SK-N-SH (cell line): ENCODE results near the gene AVP. TPM values are rescaled to one million over a fixed set of nuclear protein-coding genes. Genes with fewer than 3 reads are reported as not detected.
A peak's percentile ranks its signal among the peaks of the same experiment; 100 is the strongest.

Experiments used
- CTCF ChIA-PET: fragments of 300-600, 350-600 bp; formaldehyde crosslinking; extraction: SDS; loops from one replicate; lab custom pipeline; 2021; lab: Yijun Ruan, JAX
- POLR2A ChIA-PET: fragments of 350-600 bp; sonication (Branson Sonifier 250); formaldehyde crosslinking; extraction: SDS; loops from one replicate; lab custom pipeline; 2020; ENCODE audit warnings: antibody characterized with exemption, inconsistent platforms; lab: Yijun Ruan, JAX
- DNase-seq: peaks from one replicate; pipeline ENCODE4 v3.0.0; 2012
- H2AFZ ChIP-seq: fragments of 200-600 bp; sonication (generic); 2 replicates; pipeline ENCODE4 v1.8.1; 2016; ENCODE audit warnings: antibody characterized with exemption, mild to moderate bottlenecking, low read depth
- H3F3A ChIP-seq: fragments of 200-600 bp; sonication (generic); replicated peaks from 2 replicates; pipeline ENCODE3; 2016; ENCODE audit warnings: antibody characterized with exemption, mild to moderate bottlenecking; ENCODE audit not compliant: insufficient read depth
- H3K27ac ChIP-seq, 2 experiments: fragments of 200-500 bp in 1 of 2; fragments of 200-600 bp in 1 of 2; sonication (Bioruptor generic) in 1 of 2; sonication (generic), shearing (Covaris generic) in 1 of 2; 2 replicates each; pipeline versions ENCODE4 v1.5.1 to v1.6.1; 2014 to 2016; ENCODE audit warnings: low read depth in 2 of 2, inconsistent platforms in 1 of 2, low read length in 1 of 2, mild to moderate bottlenecking in 1 of 2, mixed read lengths in 1 of 2
- H3K27me3 ChIP-seq: fragments of 200-600 bp; sonication (generic), shearing (Covaris generic); 2 replicates; pipeline ENCODE4 v1.6.1; 2016; ENCODE audit warnings: mixed run types; ENCODE audit not compliant: insufficient read depth
- H3K36me3 ChIP-seq, 2 experiments: fragments of 200-500 bp in 1 of 2; fragments of 200-600 bp in 1 of 2; sonication (Bioruptor generic) in 1 of 2; sonication (generic) in 1 of 2; replicated peaks in 1 of 2; 2 replicates each; pipeline versions ENCODE3 to v1.5.1; 2014 to 2016; ENCODE audit warnings: low read length in 1 of 2, mild to moderate bottlenecking in 1 of 2; ENCODE audit not compliant: insufficient read depth in 2 of 2, control insufficient read depth in 1 of 2
- H3K4me1 ChIP-seq, 2 experiments: fragments of 200-500 bp in 1 of 2; fragments of 200-600 bp in 1 of 2; sonication (Bioruptor generic) in 1 of 2; sonication (generic), shearing (Covaris generic) in 1 of 2; 2 replicates each; pipeline versions ENCODE4 v1.5.1 to v1.6.1; 2014 to 2016; ENCODE audit warnings: low read depth in 1 of 2, low read length in 1 of 2, mixed run types in 1 of 2; ENCODE audit not compliant: insufficient read depth in 2 of 2, control insufficient read depth in 1 of 2
- H3K4me2 ChIP-seq: fragments of 200-600 bp; sonication (generic), shearing (Covaris generic); 2 replicates; pipeline ENCODE4 v1.6.1; 2017; ENCODE audit warnings: mixed run types
- H3K4me3 ChIP-seq, 2 experiments: fragments of 200-500 bp in 1 of 2; fragments of 200-600 bp in 1 of 2; sonication (Bioruptor generic) in 1 of 2; sonication (generic), shearing (Covaris generic) in 1 of 2; 2 replicates each; pipeline versions ENCODE4 v1.5.1 to v1.8.1; 2014 to 2016; ENCODE audit warnings: low read depth in 2 of 2, inconsistent platforms in 1 of 2, low read length in 1 of 2, mild to moderate bottlenecking in 1 of 2, mixed read lengths in 1 of 2, moderate library complexity in 1 of 2
- H3K79me2 ChIP-seq: fragments of 200-600 bp; sonication (generic); 2 replicates; pipeline ENCODE4 v1.8.1; 2017; ENCODE audit warnings: mild to moderate bottlenecking; ENCODE audit not compliant: insufficient read depth
- H3K9ac ChIP-seq: fragments of 200-600 bp; sonication (generic); 2 replicates; pipeline ENCODE4 v1.6.1; 2017; ENCODE audit warnings: mixed run types
- H3K9me2 ChIP-seq: fragments of 200-600 bp; sonication (generic); 2 replicates; pipeline ENCODE4 v1.6.1; 2017; ENCODE audit warnings: mixed run types
- H3K9me3 ChIP-seq: fragments of 200-600 bp; sonication (generic); 2 replicates; pipeline ENCODE4 v1.6.1; 2017; ENCODE audit warnings: mixed run types, mild to moderate bottlenecking, moderate library complexity
- H4K20me1 ChIP-seq: fragments of 200-600 bp; sonication (generic); 2 replicates; pipeline ENCODE4 v1.6.1; 2017; ENCODE audit warnings: mild to moderate bottlenecking, mixed run types; ENCODE audit not compliant: insufficient read depth
- CHD2 ChIP-seq: fragments of 150-350 bp; IDR thresholded peaks from 2 replicates; pipeline ENCODE4 v1.6.1; 2018; ENCODE audit warnings: low read length; ENCODE audit not compliant: partially characterized antibody
- ELF1 ChIP-seq: IDR thresholded peaks from 2 replicates; pipeline ENCODE4 v1.4.0; 2012
- EZH2phosphoT487 ChIP-seq: fragments of 200-600 bp; sonication (generic); IDR thresholded peaks from 2 replicates; pipeline ENCODE4 v1.6.1; 2017; ENCODE audit warnings: low read depth, mixed run types, mild to moderate bottlenecking, antibody characterized with exemption, moderate library complexity, borderline replicate concordance
- FOSL2 ChIP-seq: IDR thresholded peaks from 2 replicates; pipeline ENCODE4 v1.4.0; 2012; ENCODE audit warnings: low read depth, mild to moderate bottlenecking, moderate library complexity, borderline replicate concordance
- GATA2 ChIP-seq: sonication (generic); formaldehyde crosslinking; IDR thresholded peaks from 2 replicates; pipeline ENCODE4 v1.5.0; 2020; ENCODE audit warnings: mild to moderate bottlenecking, missing genetic modification reagents
- MEF2A ChIP-seq: IDR thresholded peaks from 2 replicates; pipeline ENCODE4 v1.4.0; 2012; ENCODE audit warnings: low read depth, borderline replicate concordance
- NFIC ChIP-seq: IDR thresholded peaks from 2 replicates; pipeline ENCODE4 v1.4.0; 2012; ENCODE audit warnings: borderline replicate concordance
- NRF1 ChIP-seq: IDR thresholded peaks from 2 replicates; pipeline ENCODE4 v1.6.1; 2012; ENCODE audit warnings: low read depth, mild to moderate bottlenecking, low read length
- POLR2AphosphoS5 ChIP-seq: IDR thresholded peaks from 2 replicates; pipeline ENCODE4 v1.6.1; 2012; ENCODE audit warnings: low read depth, low read length
- TAF1 ChIP-seq: IDR thresholded peaks from 2 replicates; pipeline ENCODE4 v1.6.1; 2012; ENCODE audit warnings: low read depth, mild to moderate bottlenecking, low read length, moderate library complexity, borderline replicate concordance
- WGBS: methylation state at CpG from one replicate; pipeline ENCODE4 v1.1.6; 2017; ENCODE audit warnings: low lambda C conversion rate; 5-methylcytosine and 5-hydroxymethylcytosine counted together
- polyA plus RNA-seq, 3 experiments: library from polyadenylated mRNA; depleted of rRNA; stranded (reverse); fragments of >200 nt; gene quantifications; 2 replicates each; pipeline ENCODE4 v1.2.3, GENCODE V29; 2012
- TF ChIP-seq, protein P1 (sequence below): IDR thresholded peaks from 2 replicates; pipeline ENCODE4 v1.4.0; 2012; ENCODE audit warnings: low read depth
- TF ChIP-seq, protein P2 (sequence below): fragments of 150-350 bp; IDR thresholded peaks from 2 replicates; pipeline ENCODE4 v1.6.1; 2017; ENCODE audit warnings: antibody characterized with exemption, low read length, low read depth, borderline replicate concordance
- TF ChIP-seq, protein P3 (sequence below): IDR thresholded peaks from 2 replicates; pipeline ENCODE4 v1.6.1; 2012; ENCODE audit warnings: mild to moderate bottlenecking, low read depth, low read length, moderate library complexity
- TF ChIP-seq, protein P4 (sequence below): IDR thresholded peaks from 2 replicates; pipeline ENCODE4; 2012
- TF ChIP-seq, protein P5 (sequence below): fragments of 200-600 bp; sonication (generic); IDR thresholded peaks from 2 replicates; pipeline ENCODE4 v1.6.1; 2017; ENCODE audit warnings: antibody characterized with exemption, mild to moderate bottlenecking, moderate library complexity

AVP gene
- polyA plus RNA-seq, 1 of the 3 experiments (the other 2 are of a cell fraction) = not detected

DNA sequence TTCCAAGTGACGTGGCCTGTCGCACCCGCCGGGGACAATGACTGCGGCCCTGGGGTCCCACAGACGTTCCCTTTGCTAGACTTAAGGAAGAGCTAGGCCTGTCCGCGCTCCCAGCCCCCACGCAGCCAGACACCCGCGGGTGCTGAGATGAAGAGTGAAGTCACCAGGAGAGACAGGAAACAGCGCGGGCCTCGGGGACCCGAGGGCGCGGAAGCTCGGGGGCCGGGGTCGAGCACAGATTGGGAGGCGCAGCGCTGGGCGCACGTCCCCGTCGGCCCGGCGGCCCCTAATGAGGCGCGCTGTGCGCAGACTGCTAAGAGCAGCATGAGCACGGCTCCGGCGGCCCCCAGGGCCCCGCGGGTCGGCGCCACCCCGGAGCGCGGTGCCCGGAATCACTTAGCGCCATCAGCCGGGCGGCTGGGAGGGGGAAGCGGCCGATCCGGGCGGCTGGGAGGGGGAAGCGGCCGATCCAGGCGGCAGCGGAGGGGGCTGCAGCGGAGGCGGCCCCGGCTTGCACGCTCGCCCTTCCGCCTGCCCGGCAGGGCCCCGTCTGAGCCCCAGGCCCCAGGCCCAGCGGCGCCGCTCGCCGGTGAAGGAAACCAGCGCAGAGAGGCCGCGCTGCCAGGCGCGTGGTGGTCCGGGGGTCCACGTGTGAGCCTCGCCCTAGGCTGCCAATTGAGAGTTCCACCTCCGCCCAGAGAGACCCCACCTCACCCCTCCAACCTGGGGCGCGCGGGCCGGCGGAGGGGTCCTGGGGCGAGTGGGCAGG is 8.3 kb upstream of the AVP start:
- ChIA-PET POLR2A (no interaction called here), CTCF (interaction anchor here (0.8 to 1.5 kb wide), 2 partner anchors 9 to 24 kb away, joined by 3 read pairs; no protein-coding TSS in a partner anchor)
- no peaks in the 10 kb centered on the region for H3F3A ChIP-seq
- H3K9me2 ChIP-seq = no peaks in the 10 kb centered on the region
- H3K4me3 ChIP-seq = no peak overlapping the region
- no peak overlapping the region for H3K4me2 ChIP-seq
- no peaks in the 10 kb centered on the region for H3K36me3 ChIP-seq
- no peaks in the 10 kb centered on the region for H3K27me3 ChIP-seq
- peak; percentile 40 for DNase-seq
- no peaks in the 10 kb centered on the region for H4K20me1 ChIP-seq
- H3K79me2 ChIP-seq = no peaks in the 10 kb centered on the region
- H3K9me3 ChIP-seq = no peaks in the 10 kb centered on the region
- TF ChIP-seq NRF1 = no peak
- no peak for TF ChIP-seq EZH2phosphoT487
- TF ChIP-seq, protein P1, sequence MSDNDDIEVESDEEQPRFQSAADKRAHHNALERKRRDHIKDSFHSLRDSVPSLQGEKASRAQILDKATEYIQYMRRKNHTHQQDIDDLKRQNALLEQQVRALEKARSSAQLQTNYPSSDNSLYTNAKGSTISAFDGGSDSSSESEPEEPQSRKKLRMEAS = no peak
- TF ChIP-seq, protein P2, sequence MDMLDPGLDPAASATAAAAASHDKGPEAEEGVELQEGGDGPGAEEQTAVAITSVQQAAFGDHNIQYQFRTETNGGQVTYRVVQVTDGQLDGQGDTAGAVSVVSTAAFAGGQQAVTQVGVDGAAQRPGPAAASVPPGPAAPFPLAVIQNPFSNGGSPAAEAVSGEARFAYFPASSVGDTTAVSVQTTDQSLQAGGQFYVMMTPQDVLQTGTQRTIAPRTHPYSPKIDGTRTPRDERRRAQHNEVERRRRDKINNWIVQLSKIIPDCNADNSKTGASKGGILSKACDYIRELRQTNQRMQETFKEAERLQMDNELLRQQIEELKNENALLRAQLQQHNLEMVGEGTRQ = no peak
- no peak for TF ChIP-seq TAF1
- TF ChIP-seq ELF1 = no peak
- TF ChIP-seq FOSL2 = no peak
- no peak for TF ChIP-seq GATA2 (CRISPR knock-in tag)
- TF ChIP-seq CHD2 = no peak
- TF ChIP-seq POLR2AphosphoS5 = no peak
- TF ChIP-seq MEF2A = no peak
- TF ChIP-seq, protein P3, sequence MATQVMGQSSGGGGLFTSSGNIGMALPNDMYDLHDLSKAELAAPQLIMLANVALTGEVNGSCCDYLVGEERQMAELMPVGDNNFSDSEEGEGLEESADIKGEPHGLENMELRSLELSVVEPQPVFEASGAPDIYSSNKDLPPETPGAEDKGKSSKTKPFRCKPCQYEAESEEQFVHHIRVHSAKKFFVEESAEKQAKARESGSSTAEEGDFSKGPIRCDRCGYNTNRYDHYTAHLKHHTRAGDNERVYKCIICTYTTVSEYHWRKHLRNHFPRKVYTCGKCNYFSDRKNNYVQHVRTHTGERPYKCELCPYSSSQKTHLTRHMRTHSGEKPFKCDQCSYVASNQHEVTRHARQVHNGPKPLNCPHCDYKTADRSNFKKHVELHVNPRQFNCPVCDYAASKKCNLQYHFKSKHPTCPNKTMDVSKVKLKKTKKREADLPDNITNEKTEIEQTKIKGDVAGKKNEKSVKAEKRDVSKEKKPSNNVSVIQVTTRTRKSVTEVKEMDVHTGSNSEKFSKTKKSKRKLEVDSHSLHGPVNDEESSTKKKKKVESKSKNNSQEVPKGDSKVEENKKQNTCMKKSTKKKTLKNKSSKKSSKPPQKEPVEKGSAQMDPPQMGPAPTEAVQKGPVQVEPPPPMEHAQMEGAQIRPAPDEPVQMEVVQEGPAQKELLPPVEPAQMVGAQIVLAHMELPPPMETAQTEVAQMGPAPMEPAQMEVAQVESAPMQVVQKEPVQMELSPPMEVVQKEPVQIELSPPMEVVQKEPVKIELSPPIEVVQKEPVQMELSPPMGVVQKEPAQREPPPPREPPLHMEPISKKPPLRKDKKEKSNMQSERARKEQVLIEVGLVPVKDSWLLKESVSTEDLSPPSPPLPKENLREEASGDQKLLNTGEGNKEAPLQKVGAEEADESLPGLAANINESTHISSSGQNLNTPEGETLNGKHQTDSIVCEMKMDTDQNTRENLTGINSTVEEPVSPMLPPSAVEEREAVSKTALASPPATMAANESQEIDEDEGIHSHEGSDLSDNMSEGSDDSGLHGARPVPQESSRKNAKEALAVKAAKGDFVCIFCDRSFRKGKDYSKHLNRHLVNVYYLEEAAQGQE = no peak
- TF ChIP-seq, protein P4, sequence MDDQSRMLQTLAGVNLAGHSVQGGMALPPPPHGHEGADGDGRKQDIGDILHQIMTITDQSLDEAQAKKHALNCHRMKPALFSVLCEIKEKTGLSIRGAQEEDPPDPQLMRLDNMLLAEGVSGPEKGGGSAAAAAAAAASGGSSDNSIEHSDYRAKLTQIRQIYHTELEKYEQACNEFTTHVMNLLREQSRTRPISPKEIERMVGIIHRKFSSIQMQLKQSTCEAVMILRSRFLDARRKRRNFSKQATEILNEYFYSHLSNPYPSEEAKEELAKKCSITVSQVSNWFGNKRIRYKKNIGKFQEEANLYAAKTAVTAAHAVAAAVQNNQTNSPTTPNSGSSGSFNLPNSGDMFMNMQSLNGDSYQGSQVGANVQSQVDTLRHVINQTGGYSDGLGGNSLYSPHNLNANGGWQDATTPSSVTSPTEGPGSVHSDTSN = no peak
- TF ChIP-seq, protein P5, sequence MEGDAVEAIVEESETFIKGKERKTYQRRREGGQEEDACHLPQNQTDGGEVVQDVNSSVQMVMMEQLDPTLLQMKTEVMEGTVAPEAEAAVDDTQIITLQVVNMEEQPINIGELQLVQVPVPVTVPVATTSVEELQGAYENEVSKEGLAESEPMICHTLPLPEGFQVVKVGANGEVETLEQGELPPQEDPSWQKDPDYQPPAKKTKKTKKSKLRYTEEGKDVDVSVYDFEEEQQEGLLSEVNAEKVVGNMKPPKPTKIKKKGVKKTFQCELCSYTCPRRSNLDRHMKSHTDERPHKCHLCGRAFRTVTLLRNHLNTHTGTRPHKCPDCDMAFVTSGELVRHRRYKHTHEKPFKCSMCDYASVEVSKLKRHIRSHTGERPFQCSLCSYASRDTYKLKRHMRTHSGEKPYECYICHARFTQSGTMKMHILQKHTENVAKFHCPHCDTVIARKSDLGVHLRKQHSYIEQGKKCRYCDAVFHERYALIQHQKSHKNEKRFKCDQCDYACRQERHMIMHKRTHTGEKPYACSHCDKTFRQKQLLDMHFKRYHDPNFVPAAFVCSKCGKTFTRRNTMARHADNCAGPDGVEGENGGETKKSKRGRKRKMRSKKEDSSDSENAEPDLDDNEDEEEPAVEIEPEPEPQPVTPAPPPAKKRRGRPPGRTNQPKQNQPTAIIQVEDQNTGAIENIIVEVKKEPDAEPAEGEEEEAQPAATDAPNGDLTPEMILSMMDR = no peak
- TF ChIP-seq NFIC = no peak
- no peak overlapping the region for H2AFZ ChIP-seq
- no peaks in the 10 kb centered on the region for H3K4me1 ChIP-seq
- H3K27ac ChIP-seq = no peak overlapping the region
- H3K9ac ChIP-seq = no peak overlapping the region
- 77% methylated on average over 31 of the region's 81 CpGs for WGBS
